Fibroblast of mammary gland (primary cell): ENCODE results near the gene NCOA6.

ENCODE experiments used
- DNase-seq: peaks from one replicate; pipeline ENCODE4 v3.0.0-alpha.2; 2010; ENCODE audit warnings: low read depth
- H3K4me3 ChIP-seq: 2 replicates; pipeline ENCODE4 v1.5.1; 2011; ENCODE audit warnings: low read depth, mild to moderate bottlenecking, low read length, moderate library complexity; ENCODE audit not compliant: control insufficient read depth
- TF ChIP-seq, protein P1 (sequence below): conservative IDR thresholded peaks from 2 replicates; pipeline ENCODE4 v1.5.1; 2011; ENCODE audit warnings: low read depth, low read length, inconsistent platforms; ENCODE audit not compliant: control insufficient read depth, insufficient read depth

The NCOA6 gene

DNA sequence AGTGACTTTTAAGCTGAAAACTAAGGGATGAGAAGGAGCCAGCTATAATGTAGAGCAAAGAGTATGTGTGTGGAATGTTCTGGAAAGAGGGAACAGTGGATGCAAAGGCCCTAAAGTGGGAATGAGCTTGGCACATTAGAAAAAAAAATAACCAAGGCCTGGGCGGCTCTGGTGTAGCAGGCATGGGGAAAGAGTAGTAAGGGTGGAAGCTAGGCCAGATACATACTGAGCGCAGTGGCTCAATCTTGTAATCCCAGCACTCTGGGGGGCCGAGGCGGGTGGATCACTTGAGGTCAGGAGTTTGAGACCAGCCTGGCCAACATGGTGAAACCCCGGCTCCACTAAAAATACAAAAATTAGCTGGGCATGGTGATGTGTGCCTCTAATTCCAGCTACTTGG, 38.8 kb upstream of the NCOA6 start:
- H3K4me3 ChIP-seq: no peak overlapping the region
- no peak for DNase-seq
- TF ChIP-seq, protein P1, sequence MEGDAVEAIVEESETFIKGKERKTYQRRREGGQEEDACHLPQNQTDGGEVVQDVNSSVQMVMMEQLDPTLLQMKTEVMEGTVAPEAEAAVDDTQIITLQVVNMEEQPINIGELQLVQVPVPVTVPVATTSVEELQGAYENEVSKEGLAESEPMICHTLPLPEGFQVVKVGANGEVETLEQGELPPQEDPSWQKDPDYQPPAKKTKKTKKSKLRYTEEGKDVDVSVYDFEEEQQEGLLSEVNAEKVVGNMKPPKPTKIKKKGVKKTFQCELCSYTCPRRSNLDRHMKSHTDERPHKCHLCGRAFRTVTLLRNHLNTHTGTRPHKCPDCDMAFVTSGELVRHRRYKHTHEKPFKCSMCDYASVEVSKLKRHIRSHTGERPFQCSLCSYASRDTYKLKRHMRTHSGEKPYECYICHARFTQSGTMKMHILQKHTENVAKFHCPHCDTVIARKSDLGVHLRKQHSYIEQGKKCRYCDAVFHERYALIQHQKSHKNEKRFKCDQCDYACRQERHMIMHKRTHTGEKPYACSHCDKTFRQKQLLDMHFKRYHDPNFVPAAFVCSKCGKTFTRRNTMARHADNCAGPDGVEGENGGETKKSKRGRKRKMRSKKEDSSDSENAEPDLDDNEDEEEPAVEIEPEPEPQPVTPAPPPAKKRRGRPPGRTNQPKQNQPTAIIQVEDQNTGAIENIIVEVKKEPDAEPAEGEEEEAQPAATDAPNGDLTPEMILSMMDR: no peak

DNA sequence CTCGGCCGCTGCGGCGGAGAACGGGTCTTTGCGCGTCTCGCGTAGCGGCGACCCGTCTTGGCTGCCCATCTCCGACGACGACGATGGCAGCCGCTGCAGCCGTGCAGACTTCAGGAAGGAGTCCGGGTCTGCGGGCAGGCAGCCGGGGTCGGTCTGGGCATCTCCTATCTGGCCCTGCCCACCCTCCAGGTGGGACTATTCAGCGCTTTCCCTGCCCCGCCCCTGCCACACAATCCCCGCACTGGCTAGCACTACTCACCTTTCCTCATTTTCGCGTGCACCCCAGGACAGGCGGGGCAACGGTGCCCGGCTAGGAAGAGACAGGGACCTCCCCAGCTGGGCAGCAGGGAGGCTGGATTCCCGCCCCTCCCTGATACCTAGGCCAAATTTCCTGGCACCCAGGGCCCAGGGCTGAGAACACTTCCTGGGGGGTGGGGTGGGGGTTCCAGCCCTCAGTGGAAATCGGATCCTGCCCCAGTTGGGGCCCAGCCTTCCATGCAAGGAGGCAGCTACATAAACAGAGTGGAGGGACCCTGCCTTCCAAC, 38.0 kb upstream of the NCOA6 start:
- TF ChIP-seq, protein P1: no peak
- H3K4me3 ChIP-seq: no peak overlapping the region
- no peak for DNase-seq

DNA sequence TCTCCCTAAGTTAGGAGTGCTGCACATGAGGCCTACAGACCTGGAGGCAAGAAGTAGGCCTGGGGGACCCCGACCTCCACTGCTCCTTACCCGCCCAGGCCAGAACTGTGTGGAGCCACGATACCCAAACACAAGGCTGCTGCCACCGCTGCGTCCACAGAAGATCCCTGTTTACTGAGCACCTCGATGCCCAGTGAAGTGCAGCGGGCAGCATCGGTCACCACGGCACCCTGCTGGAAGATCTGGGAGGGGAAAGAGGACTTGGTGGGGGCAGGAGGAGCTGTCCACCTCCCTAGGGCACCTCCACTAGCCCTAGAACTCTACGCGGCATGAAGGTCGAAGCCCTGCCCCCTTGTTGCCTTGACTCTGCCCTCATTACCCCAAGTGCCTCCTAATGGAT, 37.3 kb upstream of the NCOA6 start:
- TF ChIP-seq, protein P1: no peak
- no peak overlapping the region for H3K4me3 ChIP-seq
- DNase-seq: no peak

DNA sequence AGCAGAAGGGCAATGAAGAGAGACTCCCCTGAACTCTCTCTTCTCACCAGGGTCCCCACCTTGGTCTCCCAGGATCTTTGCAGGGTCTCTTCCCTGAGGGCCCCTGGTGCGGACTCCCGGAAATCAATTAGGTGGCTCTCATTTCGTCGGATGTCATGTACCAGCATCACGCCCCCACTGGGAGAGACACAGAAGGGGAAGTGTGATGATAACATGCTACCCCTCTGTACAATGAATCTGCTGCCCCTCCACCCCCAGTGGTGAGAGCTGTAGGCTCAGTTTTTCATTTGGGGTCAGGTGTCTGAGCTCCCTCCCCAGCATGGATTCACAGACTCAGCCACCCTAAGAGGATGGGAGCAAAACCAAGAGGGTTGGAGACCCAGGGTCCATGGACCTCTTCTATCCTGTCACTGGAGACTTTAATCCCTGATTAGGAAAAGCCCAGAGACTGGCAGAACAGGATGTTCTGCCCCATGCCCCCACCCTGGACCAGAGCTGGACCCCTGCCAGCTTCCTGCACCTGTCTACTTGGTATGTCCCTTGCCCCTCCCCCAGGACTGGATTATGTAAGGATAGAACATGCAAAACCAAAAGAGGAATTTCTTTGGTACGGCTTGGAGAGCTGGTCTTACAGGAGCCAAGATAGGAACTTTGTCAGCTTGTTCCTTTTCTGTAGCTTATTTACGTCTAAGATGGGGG, 36.1 kb upstream of the NCOA6 start:
- no peak overlapping the region for H3K4me3 ChIP-seq
- no peak for DNase-seq
- TF ChIP-seq, protein P1: no peak

DNA sequence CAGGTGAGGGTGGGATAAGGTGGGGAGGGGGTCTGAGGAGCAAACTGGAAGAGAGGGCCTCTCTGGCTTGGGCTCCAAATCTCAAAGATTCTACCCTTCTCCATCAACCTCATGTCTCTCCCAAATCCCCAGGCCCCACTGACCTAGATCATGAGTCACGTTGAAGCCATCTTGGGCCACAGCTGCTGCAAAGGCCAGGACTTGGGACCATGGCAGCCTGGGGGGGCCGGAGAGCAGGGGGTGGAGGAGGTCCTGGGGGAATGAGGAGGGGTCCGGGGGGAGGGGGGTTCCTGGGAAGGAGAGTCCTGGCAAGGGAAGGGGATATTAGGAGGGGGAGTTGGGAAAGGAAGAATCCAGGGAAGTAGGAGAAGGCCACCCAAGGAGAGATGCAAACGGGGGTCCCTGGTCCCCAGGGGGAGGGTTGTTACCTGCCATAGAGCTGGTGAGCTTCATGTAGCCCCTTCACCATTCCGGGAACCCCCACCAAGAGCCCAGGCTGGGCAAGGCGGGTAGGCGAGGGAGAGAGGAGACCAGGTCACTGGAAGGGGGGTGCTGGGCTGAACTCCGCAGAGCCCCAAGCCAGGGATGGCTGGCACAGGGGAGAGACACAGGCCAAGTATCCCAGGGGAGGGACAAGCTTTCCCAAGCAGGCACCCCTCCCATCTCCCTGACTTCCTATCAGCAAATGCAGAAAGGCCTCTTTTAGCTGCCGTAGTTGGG, 34.5 kb upstream of the NCOA6 start:
- no peak overlapping the region for H3K4me3 ChIP-seq
- TF ChIP-seq, protein P1: no peak
- no peak for DNase-seq

DNA sequence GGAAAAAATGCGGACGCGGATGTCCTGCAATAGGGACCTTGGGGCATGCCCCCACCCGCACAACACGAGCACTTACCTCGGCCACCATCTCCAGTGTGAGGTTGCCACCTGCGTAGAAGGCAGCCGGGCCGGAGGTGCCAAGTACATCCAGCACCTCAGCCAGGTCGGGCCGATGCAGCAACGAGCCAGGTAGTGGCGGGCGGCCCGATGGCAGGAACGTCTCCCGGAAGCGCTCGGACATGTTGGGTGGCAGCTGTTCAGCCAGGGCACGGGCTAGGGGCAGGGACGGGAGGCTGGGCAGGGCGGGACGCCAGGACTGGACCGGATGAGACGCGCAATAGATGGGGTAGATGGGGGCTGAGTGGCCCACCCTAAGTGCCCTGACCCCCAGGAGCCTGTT, 33.9 kb upstream of the NCOA6 start:
- no peak for DNase-seq
- TF ChIP-seq, protein P1: no peak
- no peak overlapping the region for H3K4me3 ChIP-seq
